ENCODE data around the gene GNG12. TPM values are rescaled to one million over a fixed set of nuclear protein-coding genes. Genes with fewer than 3 reads are reported as not detected.

The GNG12 gene
- total and polyA plus RNA-seq, 3 experiments from 2014 or later = 0.71 to 0.77 TPM; not detected in 1

DNA sequence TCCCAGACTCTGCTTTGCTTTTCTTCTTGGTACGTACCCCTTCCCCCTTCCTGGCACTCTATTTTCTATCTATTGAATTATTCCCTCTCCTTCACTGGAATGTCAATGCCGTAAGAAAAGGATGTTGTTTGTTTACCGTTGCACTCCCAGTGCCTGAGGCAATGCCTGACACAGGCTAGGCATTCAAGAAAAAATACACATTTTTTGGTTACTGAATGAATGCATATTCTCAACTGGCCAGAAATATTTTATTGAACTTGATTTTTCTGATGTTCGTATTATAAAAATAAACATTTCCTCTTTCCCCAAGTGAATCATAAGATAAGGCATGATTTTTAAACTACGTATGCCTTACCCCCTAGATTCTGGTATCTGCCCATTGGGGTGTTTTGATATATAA lies 41.2 kb downstream of the GNG12 start:
- Mint-ChIP-seq H3K9me3 (no peaks in the 10 kb centered on the region), H3K27me3 (peaks cover 7 to 10% of the 10 kb centered on the region in 2 donors), H3K4me1 (no peaks in the 10 kb centered on the region), H3K27ac (no peak overlapping the region), H3K4me3 (no peak overlapping the region), H3K36me3 (no peaks in the 10 kb centered on the region)
- Histone ChIP-seq H3K36me3 (ENCODE audit: insufficient read depth, low read length) (no peaks in the 10 kb centered on the region), H3K27ac (ENCODE audit: low read depth, low read length) (no peak overlapping the region), H3K9me3 (ENCODE audit: low read length) (no peaks in the 10 kb centered on the region), H3K4me1 (ENCODE audit: insufficient read depth, low read length) (no peaks in the 10 kb centered on the region), H3K4me3 (ENCODE audit: low read length) (no peak overlapping the region), H3K27me3 (ENCODE audit: insufficient read depth, low read length, poor library complexity, severe bottlenecking) (no peaks in the 10 kb centered on the region)
- ChIA-PET POLR2A (no interaction called here), CTCF (no interaction called here)
- no peak for DNase-seq

GRCh38 chr1:67791686-67792085 lies 41.6 kb downstream of the GNG12 start:
- no peak overlapping the region for H3K27ac ChIP-seq (ENCODE audit: low read depth, low read length)
- ChIA-PET CTCF (no interaction called here), POLR2A (no interaction called here)
- DNase-seq = no peak
- H3K27ac Mint-ChIP-seq = no peak overlapping the region
- H3K9me3 ChIP-seq (ENCODE audit: low read length) = no peaks in the 10 kb centered on the region
- H3K4me3 Mint-ChIP-seq = no peak overlapping the region
- H3K36me3 Mint-ChIP-seq = no peaks in the 10 kb centered on the region
- H3K4me3 ChIP-seq (ENCODE audit: low read length) = no peak overlapping the region
- H3K4me1 ChIP-seq (ENCODE audit: insufficient read depth, low read length) = no peaks in the 10 kb centered on the region
- H3K9me3 Mint-ChIP-seq = no peaks in the 10 kb centered on the region
- H3K27me3 Mint-ChIP-seq = peaks cover 7% of the 10 kb centered on the region in 2 donors
- no peaks in the 10 kb centered on the region for H3K27me3 ChIP-seq (ENCODE audit: insufficient read depth, low read length, poor library complexity, severe bottlenecking)
- no peaks in the 10 kb centered on the region for H3K36me3 ChIP-seq (ENCODE audit: insufficient read depth, low read length)
- H3K4me1 Mint-ChIP-seq = no peaks in the 10 kb centered on the region

DNA sequence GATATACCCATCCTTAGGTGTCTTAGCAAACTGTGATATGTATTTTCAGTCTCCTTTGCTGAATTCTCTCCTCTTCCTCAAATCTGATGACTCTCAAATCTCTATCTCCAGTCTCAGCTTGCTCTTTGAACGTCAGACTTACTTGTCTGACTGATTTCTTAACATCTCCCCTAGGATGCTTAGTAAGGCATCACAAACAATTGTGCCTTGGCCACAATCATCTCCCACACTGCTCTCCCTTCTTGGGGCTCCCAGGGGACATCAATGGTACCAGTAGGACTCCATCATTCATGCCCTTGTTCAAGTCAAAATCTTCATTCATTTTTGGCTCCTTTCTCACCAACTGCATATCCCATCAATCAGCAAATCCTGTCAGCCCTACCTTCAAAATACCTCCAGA lies 42.0 kb downstream of the GNG12 start:
- no peaks in the 10 kb centered on the region for H3K9me3 Mint-ChIP-seq
- H3K27me3 Mint-ChIP-seq = peaks cover 5 to 7% of the 10 kb centered on the region in 2 donors
- no peaks in the 10 kb centered on the region for H3K36me3 ChIP-seq (ENCODE audit: insufficient read depth, low read length)
- H3K27me3 ChIP-seq (ENCODE audit: insufficient read depth, low read length, poor library complexity, severe bottlenecking) = no peaks in the 10 kb centered on the region
- no peaks in the 10 kb centered on the region for H3K4me1 ChIP-seq (ENCODE audit: insufficient read depth, low read length)
- H3K4me3 Mint-ChIP-seq = no peak overlapping the region
- H3K9me3 ChIP-seq (ENCODE audit: low read length) = no peaks in the 10 kb centered on the region
- H3K36me3 Mint-ChIP-seq = no peaks in the 10 kb centered on the region
- no peak for DNase-seq
- no peak overlapping the region for H3K4me3 ChIP-seq (ENCODE audit: low read length)
- H3K27ac ChIP-seq (ENCODE audit: low read depth, low read length) = no peak overlapping the region
- no peaks in the 10 kb centered on the region for H3K4me1 Mint-ChIP-seq
- H3K27ac Mint-ChIP-seq = no peak overlapping the region
- ChIA-PET POLR2A (no interaction called here), CTCF (no interaction called here)

DNA sequence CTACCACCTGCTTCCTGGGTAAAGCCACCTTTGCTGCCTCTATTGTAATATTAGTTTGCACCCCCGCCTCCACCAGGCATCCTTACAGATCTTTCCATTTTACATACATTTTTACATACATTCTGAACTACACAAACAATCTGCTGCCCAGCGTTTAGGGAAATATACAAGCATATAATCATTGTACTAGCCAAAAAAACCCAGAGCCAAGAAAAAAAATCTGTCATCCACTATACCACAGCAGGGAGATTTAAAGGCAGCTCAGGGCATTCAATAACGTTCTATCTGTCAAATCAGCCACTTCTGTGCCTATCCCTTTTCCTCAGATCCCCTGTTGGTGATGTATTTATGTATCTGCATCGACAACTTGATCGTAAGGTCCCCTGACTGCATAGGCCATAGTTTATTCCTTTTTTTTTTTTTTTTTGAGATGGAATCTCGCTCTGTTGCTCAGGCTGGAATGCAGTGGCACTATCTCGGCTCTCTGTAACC lies 43.0 kb downstream of the GNG12 start:
- Histone ChIP-seq H3K4me1 (ENCODE audit: insufficient read depth, low read length) (no peaks in the 10 kb centered on the region), H3K27ac (ENCODE audit: low read depth, low read length) (no peak overlapping the region), H3K36me3 (ENCODE audit: insufficient read depth, low read length) (no peaks in the 10 kb centered on the region), H3K4me3 (ENCODE audit: low read length) (no peak overlapping the region), H3K9me3 (ENCODE audit: low read length) (no peaks in the 10 kb centered on the region), H3K27me3 (ENCODE audit: insufficient read depth, low read length, poor library complexity, severe bottlenecking) (no peaks in the 10 kb centered on the region)
- no peak for DNase-seq
- H3K9me3 Mint-ChIP-seq = no peaks in the 10 kb centered on the region
- ChIA-PET CTCF (no interaction called here), POLR2A (no interaction called here)
- no peak overlapping the region for H3K27ac Mint-ChIP-seq
- no peak overlapping the region for H3K4me3 Mint-ChIP-seq
- no peaks in the 10 kb centered on the region for H3K36me3 Mint-ChIP-seq
- no peaks in the 10 kb centered on the region for H3K4me1 Mint-ChIP-seq
- H3K27me3 Mint-ChIP-seq = peaks cover 7% of the 10 kb centered on the region in 2 donors

DNA sequence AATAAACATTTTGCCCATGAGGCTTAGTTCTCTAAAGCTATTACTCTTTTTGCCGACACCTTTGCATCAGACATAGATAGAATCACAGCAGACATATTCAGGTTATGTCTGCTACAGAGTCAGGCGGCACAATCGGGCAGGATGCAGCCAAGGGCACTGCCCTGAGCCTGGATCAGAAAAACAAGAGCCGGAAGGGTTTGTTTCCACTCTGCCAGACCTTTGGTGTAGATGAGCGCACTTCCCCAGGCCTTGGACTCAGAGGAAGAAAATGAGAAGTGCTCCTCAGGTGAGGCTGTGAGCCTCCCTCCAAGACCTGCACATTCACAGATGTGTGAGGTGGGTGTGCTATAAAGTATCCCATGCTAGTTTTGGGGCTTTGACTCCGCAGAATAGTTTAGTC lies 43.7 kb downstream of the GNG12 start:
- ChIA-PET CTCF (no interaction called here), POLR2A (no interaction called here)
- Mint-ChIP-seq H3K4me1 (no peaks in the 10 kb centered on the region), H3K9me3 (no peaks in the 10 kb centered on the region), H3K36me3 (no peaks in the 10 kb centered on the region), H3K27me3 (peaks cover 5 to 7% of the 10 kb centered on the region in 2 donors), H3K4me3 (no peak overlapping the region), H3K27ac (no peak overlapping the region)
- DNase-seq = no peak
- no peak overlapping the region for H3K4me3 ChIP-seq (ENCODE audit: low read length)
- no peaks in the 10 kb centered on the region for H3K4me1 ChIP-seq (ENCODE audit: insufficient read depth, low read length)
- H3K36me3 ChIP-seq (ENCODE audit: insufficient read depth, low read length) = no peaks in the 10 kb centered on the region
- no peaks in the 10 kb centered on the region for H3K9me3 ChIP-seq (ENCODE audit: low read length)
- H3K27me3 ChIP-seq (ENCODE audit: insufficient read depth, low read length, poor library complexity, severe bottlenecking) = no peaks in the 10 kb centered on the region
- no peak overlapping the region for H3K27ac ChIP-seq (ENCODE audit: low read depth, low read length)

DNA sequence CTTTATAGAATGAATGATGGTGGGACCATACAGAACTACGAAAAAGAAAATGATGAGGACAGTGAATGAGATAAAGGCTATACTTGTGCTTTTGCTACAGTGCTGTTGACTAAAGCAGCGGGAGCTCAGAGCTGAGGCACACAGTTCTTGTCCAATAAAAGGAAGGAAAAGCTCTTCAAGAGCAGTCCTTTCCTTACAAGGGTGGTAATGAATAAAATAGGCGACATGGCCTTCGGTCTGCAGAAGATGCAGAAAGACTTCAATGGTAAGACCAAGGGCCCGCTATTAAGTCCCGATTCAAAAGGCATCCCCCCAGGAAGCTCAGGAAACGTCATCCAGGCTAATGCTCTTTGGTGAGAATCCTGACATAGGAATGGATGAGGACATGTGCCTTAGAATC lies 44.4 kb downstream of the GNG12 start:
- Mint-ChIP-seq H3K4me3 (no peak overlapping the region), H3K27me3 (peaks cover 4 to 5% of the 10 kb centered on the region in 2 donors), H3K27ac (no peak overlapping the region), H3K9me3 (no peaks in the 10 kb centered on the region), H3K4me1 (no peaks in the 10 kb centered on the region), H3K36me3 (no peaks in the 10 kb centered on the region)
- no peaks in the 10 kb centered on the region for H3K9me3 ChIP-seq (ENCODE audit: low read length)
- no peak overlapping the region for H3K27ac ChIP-seq (ENCODE audit: low read depth, low read length)
- DNase-seq = no peak
- no peaks in the 10 kb centered on the region for H3K27me3 ChIP-seq (ENCODE audit: insufficient read depth, low read length, poor library complexity, severe bottlenecking)
- no peaks in the 10 kb centered on the region for H3K4me1 ChIP-seq (ENCODE audit: insufficient read depth, low read length)
- POLR2A ChIA-PET = no interaction called here
- H3K36me3 ChIP-seq (ENCODE audit: insufficient read depth, low read length) = no peaks in the 10 kb centered on the region
- H3K4me3 ChIP-seq (ENCODE audit: low read length) = no peak overlapping the region
- CTCF ChIA-PET = no interaction called here

DNA sequence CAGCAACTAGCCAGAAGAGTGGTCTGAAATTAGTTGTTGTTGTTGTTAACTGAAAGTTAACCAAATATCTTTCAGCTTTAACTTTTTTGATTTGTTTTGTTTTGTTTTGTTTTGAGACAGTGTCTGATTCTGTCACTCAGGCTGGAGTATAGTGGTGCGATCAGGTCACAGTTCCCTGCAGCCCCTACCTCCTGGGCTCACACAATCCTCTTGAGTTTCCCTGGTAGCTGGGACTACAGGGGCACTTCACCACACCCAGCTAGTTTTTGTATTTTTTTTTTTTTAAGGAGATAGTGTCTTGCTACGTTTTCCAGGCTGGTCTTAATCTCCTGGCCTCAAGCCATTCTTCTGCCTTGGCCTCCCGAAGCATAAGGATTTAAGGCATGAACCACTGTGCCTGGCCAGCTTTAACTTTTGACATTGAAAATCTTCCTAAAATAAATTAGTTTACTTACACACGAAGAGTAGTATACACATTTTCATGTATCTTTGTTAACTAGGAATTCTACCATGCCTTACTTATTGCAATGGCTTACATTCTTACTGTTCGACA lies 45.0 kb downstream of the GNG12 start:
- H3K4me1 Mint-ChIP-seq = no peaks in the 10 kb centered on the region
- Histone ChIP-seq H3K36me3 (ENCODE audit: insufficient read depth, low read length) (no peaks in the 10 kb centered on the region), H3K9me3 (ENCODE audit: low read length) (no peaks in the 10 kb centered on the region), H3K27me3 (ENCODE audit: insufficient read depth, low read length, poor library complexity, severe bottlenecking) (no peaks in the 10 kb centered on the region), H3K4me3 (ENCODE audit: low read length) (no peak overlapping the region), H3K4me1 (ENCODE audit: insufficient read depth, low read length) (no peaks in the 10 kb centered on the region), H3K27ac (ENCODE audit: low read depth, low read length) (no peak overlapping the region)
- H3K9me3 Mint-ChIP-seq = no peaks in the 10 kb centered on the region
- DNase-seq = no peak
- POLR2A ChIA-PET = no interaction called here
- peaks cover 0 to 5% of the 10 kb centered on the region in 2 donors for H3K27me3 Mint-ChIP-seq
- no peaks in the 10 kb centered on the region for H3K36me3 Mint-ChIP-seq
- H3K27ac Mint-ChIP-seq = no peak overlapping the region
- CTCF ChIA-PET = no interaction called here
- H3K4me3 Mint-ChIP-seq = no peak overlapping the region

DNA sequence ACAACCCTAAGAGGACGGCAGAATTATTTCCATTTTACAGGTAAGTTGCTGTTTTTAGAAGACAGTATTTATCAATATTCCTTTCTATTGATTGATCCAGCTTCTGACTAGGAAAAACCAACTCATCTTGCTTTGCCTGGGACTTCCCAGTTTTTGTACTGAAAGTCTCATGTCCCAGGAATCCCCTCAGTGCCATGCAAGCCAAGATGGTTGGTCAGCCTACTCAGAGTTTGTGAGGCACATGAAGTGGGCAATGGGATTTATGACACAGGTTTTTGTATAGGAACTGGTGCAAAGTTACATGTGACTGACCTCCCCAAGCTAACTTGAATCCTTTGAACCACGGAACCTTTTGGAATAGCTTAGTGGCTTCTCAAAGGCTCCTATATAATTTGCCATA lies 45.5 kb downstream of the GNG12 start:
- DNase-seq = no peak
- Histone ChIP-seq H3K27ac (ENCODE audit: low read depth, low read length) (no peak overlapping the region), H3K4me1 (ENCODE audit: insufficient read depth, low read length) (no peaks in the 10 kb centered on the region), H3K27me3 (ENCODE audit: insufficient read depth, low read length, poor library complexity, severe bottlenecking) (no peaks in the 10 kb centered on the region), H3K36me3 (ENCODE audit: insufficient read depth, low read length) (no peaks in the 10 kb centered on the region), H3K4me3 (ENCODE audit: low read length) (no peak overlapping the region), H3K9me3 (ENCODE audit: low read length) (no peaks in the 10 kb centered on the region)
- Mint-ChIP-seq H3K27me3 (peaks cover 0 to 5% of the 10 kb centered on the region in 2 donors), H3K4me3 (no peak overlapping the region), H3K9me3 (no peaks in the 10 kb centered on the region), H3K4me1 (no peaks in the 10 kb centered on the region), H3K27ac (no peak overlapping the region), H3K36me3 (no peaks in the 10 kb centered on the region)
- ChIA-PET POLR2A (no interaction called here), CTCF (no interaction called here)
